GM20000 (cell line): ENCODE results near the gene EGFR.

Source experiments
- DNase-seq: peaks from one replicate; pipeline ENCODE4 v3.0.0; 2012; ENCODE audit warnings: low spot score
- CTCF ChIP-seq: IDR thresholded peaks from 2 replicates; pipeline ENCODE4 v1.5.1; 2012; ENCODE audit warnings: mild to moderate bottlenecking, control low read depth; ENCODE audit errors: extremely low read depth, missing control alignments

EGFR gene

GRCh38 chr7:55237156-55237893, 218.5 kb downstream of the EGFR start:
- DNase-seq: no peak

GRCh38 chr7:55239406-55239805, 220.6 kb downstream of the EGFR start:
- DNase-seq: no peak
- no peak for TF ChIP-seq CTCF

More at GRCh38 chr7:55237156-55237893, 218.5 kb downstream of the EGFR start:
- TF ChIP-seq CTCF: no peak

- DNase-seq: no peak
- TF ChIP-seq CTCF: no peak
Observed at GRCh38 chr7:55240418-55241142, 221.8 kb downstream of the EGFR start.

GRCh38 chr7:55241958-55242357, 223.1 kb downstream of the EGFR start:
- no peak for TF ChIP-seq CTCF
- DNase-seq: no peak

- no peak for DNase-seq
- TF ChIP-seq CTCF: no peak
Observed at GRCh38 chr7:55242613-55243012, 223.8 kb downstream of the EGFR start.

- TF ChIP-seq CTCF: no peak
- DNase-seq: no peak
Observed at GRCh38 chr7:55244006-55244745, 225.4 kb downstream of the EGFR start.

- TF ChIP-seq CTCF: no peak
- no peak for DNase-seq
Observed at GRCh38 chr7:55245271-55245723, 226.5 kb downstream of the EGFR start.
